ENCODE results near the gene LSS. TPM values are rescaled to one million over a fixed set of nuclear protein-coding genes. Genes with fewer than 3 reads are reported as not detected.
"Not testable (repeated sequence)": the region's sequence is repeated elsewhere in the genome, so short reads cannot be mapped to it uniquely, and the experiment has no call there.

The LSS gene
- total and polyA plus RNA-seq, 7 donors, result 17.4 to 78.6 (median 51.7) TPM

DNA sequence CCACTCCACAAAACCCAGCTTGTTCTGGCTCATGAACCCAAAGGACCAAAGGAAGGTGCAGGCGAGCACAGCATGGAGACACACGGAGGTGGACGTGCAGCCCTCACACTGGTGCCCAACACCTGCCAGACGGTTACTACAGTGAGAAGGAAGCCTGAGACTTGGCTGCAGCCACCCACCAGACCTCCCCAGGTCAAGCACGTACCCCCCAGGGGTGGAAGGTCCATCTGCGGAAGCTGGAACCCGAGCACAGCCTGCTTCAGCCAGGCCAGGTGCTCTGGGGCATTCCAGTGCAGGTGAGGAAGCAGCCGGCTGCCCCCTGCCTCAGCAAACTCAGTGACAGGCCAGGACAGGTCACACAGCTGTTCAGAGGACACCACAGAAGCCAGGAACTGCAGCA, 16.0 kb upstream of the LSS start:
- intact Hi-C loops (cut with DNase I), result no loop called here
- WGBS, 2 donors, result 92 to 95% methylated on average over 8 of the region's 8 CpGs
- peaks cover 0 to 10% (median 4%) of the 10 kb centered on the region in 4 donors for H3K4me1 ChIP-seq
- TF ChIP-seq POLR2A (IDR thresholded peaks at IDR 0.05) (no peak), EP300 (IDR thresholded peaks at IDR 0.05) (no peak), CTCF (IDR thresholded peaks at IDR 0.05) (no peak), POLR2AphosphoS5 (IDR thresholded peaks at IDR 0.05) (no peak)
- no peaks in the 10 kb centered on the region for H3K9me3 ChIP-seq
- H3K27ac ChIP-seq, result no peak overlapping the region
- H3K27me3 ChIP-seq, result no peaks in the 10 kb centered on the region
- no peak overlapping the region for H3K4me3 ChIP-seq
- peak; percentile 59 for DNase-seq
- H3K36me3 ChIP-seq, result peaks cover 33 to 99% (median 73%) of the 10 kb centered on the region in 4 donors

DNA sequence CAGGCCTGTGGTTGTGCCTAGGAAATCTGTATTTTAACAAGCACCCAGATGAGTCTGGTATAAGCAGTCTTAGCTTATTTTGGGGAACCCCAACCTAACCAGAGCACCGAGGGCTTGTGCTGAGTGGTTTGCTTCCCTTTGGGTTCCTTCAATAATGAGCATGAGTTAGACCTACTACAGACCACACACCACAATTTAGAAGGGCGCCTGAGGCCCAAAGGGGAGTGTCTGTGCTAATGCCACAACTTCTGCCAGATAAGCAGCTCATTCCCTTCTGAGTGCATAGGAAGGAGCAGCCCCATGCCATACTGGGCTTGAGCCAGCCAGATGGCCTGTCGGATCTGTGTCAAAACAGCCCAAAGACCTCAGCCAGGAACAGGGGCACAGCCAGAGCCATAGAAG, 15.4 kb upstream of the LSS start:
- no peak for DNase-seq
- peaks cover 0 to 10% (median 4%) of the 10 kb centered on the region in 4 donors for H3K4me1 ChIP-seq
- intact Hi-C loops (cut with DNase I), result no loop called here
- TF ChIP-seq POLR2AphosphoS5 (IDR thresholded peaks at IDR 0.05) (no peak), EP300 (IDR thresholded peaks at IDR 0.05) (no peak), POLR2A (IDR thresholded peaks at IDR 0.05) (no peak), CTCF (IDR thresholded peaks at IDR 0.05) (no peak)
- H3K27ac ChIP-seq, result no peak overlapping the region
- peaks cover 34 to 99% (median 76%) of the 10 kb centered on the region in 4 donors for H3K36me3 ChIP-seq
- H3K9me3 ChIP-seq, result no peaks in the 10 kb centered on the region
- H3K4me3 ChIP-seq, result no peak overlapping the region
- H3K27me3 ChIP-seq, result no peaks in the 10 kb centered on the region
- WGBS, 2 donors, result 90 to 91% methylated on average over 3 of the region's 3 CpGs

DNA sequence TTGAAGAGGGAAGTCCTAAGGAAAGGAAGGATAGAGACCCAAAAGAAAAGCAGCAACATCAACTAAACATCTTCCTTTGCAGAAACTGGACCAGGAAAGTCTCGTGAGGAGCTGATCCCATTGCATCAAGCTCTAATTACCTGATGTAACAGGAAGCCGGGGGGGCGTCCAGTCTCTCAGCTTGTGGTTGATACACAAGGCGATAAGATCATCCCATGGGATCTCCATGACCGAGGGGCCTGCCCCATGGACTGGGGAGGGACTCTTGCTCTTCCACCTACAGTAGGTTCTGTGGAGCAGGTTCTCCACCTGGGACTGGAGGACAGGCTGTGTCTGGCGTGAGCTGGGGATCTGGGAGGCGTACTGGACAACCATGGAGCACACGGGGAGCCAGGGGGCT, 14.8 kb upstream of the LSS start:
- peaks cover 39 to 97% (median 80%) of the 10 kb centered on the region in 4 donors for H3K36me3 ChIP-seq
- H3K4me3 ChIP-seq, result no peak overlapping the region
- 94 to 95% methylated on average over 8 of the region's 8 CpGs for WGBS, 2 donors
- no peaks in the 10 kb centered on the region for H3K9me3 ChIP-seq
- no peak overlapping the region for H3K27ac ChIP-seq
- peak; percentile 59 for DNase-seq
- H3K27me3 ChIP-seq, result no peaks in the 10 kb centered on the region
- intact Hi-C loops (cut with DNase I), result no loop called here
- no peak for TF ChIP-seq POLR2A (IDR thresholded peaks at IDR 0.05)
- TF ChIP-seq POLR2AphosphoS5 (IDR thresholded peaks at IDR 0.05), result no peak
- TF ChIP-seq EP300 (IDR thresholded peaks at IDR 0.05), result no peak
- TF ChIP-seq CTCF (IDR thresholded peaks at IDR 0.05), result no peak
- peaks cover 0 to 10% (median 4%) of the 10 kb centered on the region in 4 donors for H3K4me1 ChIP-seq

- H3K9me3 ChIP-seq; H3K4me3 ChIP-seq; intact Hi-C loops (cut with DNase I); H3K27ac ChIP-seq; DNase-seq; H3K27me3 ChIP-seq: not testable (repeated sequence)
- peaks cover 36 to 86% (median 72%) of the 10 kb centered on the region in 4 donors for H3K36me3 ChIP-seq
- 86 to 98% methylated on average over 1 of the region's 1 CpG for WGBS, 2 donors
- H3K4me1 ChIP-seq, result peaks cover 0 to 10% (median 4%) of the 10 kb centered on the region in 4 donors
These were observed 13.0 kb upstream of the LSS start for GRCh38 chr21:46241577-46241976.

DNA sequence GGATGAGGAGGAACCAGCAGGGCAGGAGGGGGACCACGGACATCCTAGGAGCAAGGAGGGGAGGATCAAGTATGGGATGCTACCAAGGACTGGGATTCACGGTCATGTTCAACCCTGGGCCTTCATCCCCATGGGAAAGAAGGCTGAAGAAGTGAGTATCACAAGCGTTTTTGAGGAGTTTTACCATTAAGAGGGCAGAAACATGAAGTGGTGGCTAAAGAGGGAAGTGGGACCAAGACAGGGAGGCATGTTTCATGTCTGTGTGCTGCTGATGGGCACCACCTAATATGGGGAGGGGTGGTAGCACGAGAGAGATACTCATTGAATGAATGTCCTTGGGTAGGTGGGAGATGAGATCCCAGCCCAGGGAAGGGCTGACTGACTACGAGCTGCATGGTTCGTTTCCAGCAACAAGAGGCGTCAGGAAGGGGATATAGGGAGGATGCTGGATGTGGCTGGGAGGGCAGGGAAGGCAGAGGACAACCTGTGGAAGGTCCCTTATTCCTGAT, 11.3 kb upstream of the LSS start:
- Histone ChIP-seq H3K36me3 (peaks cover 32 to 86% (median 70%) of the 10 kb centered on the region in 4 donors), H3K4me1 (peaks cover 0 to 10% (median 4%) of the 10 kb centered on the region in 4 donors), H3K4me3 (no peak overlapping the region), H3K9me3 (no peaks in the 10 kb centered on the region), H3K27me3 (no peaks in the 10 kb centered on the region), H3K27ac (no peak overlapping the region)
- TF ChIP-seq CTCF (IDR thresholded peaks at IDR 0.05) (no peak), POLR2AphosphoS5 (IDR thresholded peaks at IDR 0.05) (no peak), POLR2A (IDR thresholded peaks at IDR 0.05) (no peak), EP300 (IDR thresholded peaks at IDR 0.05) (no peak)
- intact Hi-C loops (cut with DNase I), result no loop called here
- no peak for DNase-seq
- 88 to 93% methylated on average over 7 of the region's 7 CpGs for WGBS, 2 donors
